Skeletal muscle tissue (tissue), 4 donors: ENCODE data around the gene OR2F1. TPM values are rescaled to one million over a fixed set of nuclear protein-coding genes. Genes with fewer than 3 reads are reported as not detected.

Source experiments
- H3K27ac ChIP-seq: one replicate; pipeline ENCODE4 v1.7.0; 2013; ENCODE audit warnings: mild to moderate bottlenecking, low read depth, low read length, inconsistent platforms
- H3K27me3 ChIP-seq, 3 donors: one replicate each; pipeline ENCODE4 v1.7.0; 2013; ENCODE audit warnings: low read length in 3 of 3; ENCODE audit not compliant: control insufficient read depth in 3 of 3, insufficient read depth in 3 of 3
- H3K36me3 ChIP-seq, 3 donors: one replicate each; pipeline ENCODE4 v1.7.0; 2013; ENCODE audit warnings: low read length in 3 of 3; ENCODE audit not compliant: control insufficient read depth in 3 of 3, insufficient read depth in 3 of 3
- H3K4me1 ChIP-seq, 3 donors: one replicate each; pipeline ENCODE4 v1.7.0; 2013; ENCODE audit warnings: low read length in 3 of 3, mild to moderate bottlenecking in 3 of 3; ENCODE audit not compliant: control insufficient read depth in 3 of 3, insufficient read depth in 3 of 3
- H3K4me3 ChIP-seq, 3 donors: one replicate each; pipeline ENCODE4 v1.7.0; 2013; ENCODE audit warnings: low read length in 3 of 3
- H3K9ac ChIP-seq, 3 donors: one replicate each; pipeline ENCODE4 v1.7.0; 2013; ENCODE audit warnings: low read length in 3 of 3, mild to moderate bottlenecking in 3 of 3, moderate library complexity in 2 of 3, low read depth in 1 of 3
- H3K9me3 ChIP-seq, 3 donors: one replicate each; pipeline ENCODE4 v1.7.0; 2013; ENCODE audit warnings: low read length in 3 of 3; ENCODE audit not compliant: control insufficient read depth in 3 of 3
- total RNA-seq: library from RNA; depleted of rRNA; stranded (reverse); fragments of >200 nt; gene quantifications from one replicate; pipeline ENCODE4 v1.2.3, GENCODE V29; 2014
- donor health status: Osteomylitis.

OR2F1 gene
- total RNA-seq, 1 donor from 2014 or later = not detected

DNA sequence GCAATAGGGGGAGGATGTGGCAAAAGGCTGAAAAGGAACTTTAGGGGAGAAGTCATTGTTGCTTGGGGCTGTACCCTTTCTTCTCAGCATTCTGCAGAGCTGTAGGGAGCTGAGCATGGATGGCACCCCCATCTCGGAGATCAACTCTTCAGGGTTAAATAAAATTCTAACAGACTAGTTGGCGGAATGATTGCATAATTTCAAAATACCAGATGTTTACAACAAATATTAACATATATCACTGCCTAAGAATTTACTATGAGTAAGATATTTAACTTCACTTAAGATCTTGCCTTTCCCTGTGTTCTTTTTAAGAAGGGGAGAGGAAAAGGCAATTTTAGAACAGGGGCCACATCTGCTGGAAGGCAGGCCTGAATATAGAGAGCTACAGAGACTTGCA lies 509 bp upstream of the OR2F1 start:
- H3K27ac ChIP-seq = no peak overlapping the region
- H3K9ac ChIP-seq = no peak overlapping the region
- no peaks in the 10 kb centered on the region for H3K9me3 ChIP-seq
- no peaks in the 10 kb centered on the region for H3K27me3 ChIP-seq
- no peaks in the 10 kb centered on the region for H3K36me3 ChIP-seq
- no peak overlapping the region for H3K4me3 ChIP-seq
- no peaks in the 10 kb centered on the region for H3K4me1 ChIP-seq

DNA sequence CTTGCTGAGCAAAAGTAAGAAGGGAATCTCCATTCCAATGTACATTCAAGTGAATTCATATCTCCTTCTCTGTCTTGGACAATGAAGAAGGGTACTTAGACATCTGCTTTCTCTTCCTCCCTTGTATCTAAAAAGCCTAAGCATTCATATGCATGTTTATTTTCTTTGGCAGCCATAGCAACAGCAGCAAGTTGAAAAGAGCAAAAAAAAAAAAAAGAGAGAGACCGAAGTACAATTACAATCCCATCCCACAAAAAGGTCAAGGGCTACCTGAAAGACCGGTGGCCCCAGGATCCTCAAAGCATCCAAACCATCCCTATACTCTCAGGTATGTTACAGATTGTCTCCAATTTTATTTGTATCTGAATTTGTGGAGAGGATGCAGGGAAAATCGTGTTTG lies 4.1 kb downstream of the OR2F1 start:
- H3K9ac ChIP-seq = no peak overlapping the region

DNA sequence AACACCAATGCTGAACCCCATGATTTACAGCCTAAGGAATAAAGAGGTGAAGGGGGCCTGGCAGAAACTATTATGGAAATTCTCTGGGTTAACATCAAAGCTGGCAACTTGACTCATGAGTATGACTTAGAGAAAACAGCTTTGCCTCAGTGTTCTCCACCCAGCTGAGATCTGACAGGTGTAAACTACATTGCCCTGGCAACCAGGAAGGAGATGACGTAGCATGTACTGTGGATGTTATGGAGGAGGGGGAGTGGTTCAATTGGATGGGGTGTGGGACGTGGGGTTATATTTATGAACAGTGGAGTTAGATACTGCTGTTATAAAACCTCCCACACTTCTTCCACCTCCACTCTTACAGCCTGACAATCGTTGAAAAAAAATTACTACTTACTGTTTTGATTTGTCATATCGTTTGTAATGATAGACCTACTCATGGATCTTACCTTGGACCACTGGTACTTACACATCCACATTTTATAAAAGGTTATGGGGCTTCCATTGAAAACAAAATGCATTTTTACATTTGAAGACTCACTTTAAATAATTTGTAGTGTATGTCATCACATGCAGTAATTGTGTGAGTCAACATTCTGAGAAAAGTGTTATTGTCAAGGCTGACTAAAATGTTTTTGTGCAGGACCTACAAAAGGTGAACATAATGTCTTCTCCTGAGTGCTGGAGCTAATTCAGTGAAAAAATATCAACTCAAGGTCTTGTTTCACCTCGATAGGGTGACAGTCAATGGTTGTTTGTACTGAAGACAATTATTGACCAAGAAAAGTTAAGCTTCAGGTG lies 6.4 kb downstream of the OR2F1 start:
- Histone ChIP-seq H3K4me1 (no peaks in the 10 kb centered on the region), H3K9me3 (no peaks in the 10 kb centered on the region), H3K9ac (no peak overlapping the region), H3K36me3 (no peaks in the 10 kb centered on the region), H3K27me3 (no peaks in the 10 kb centered on the region), H3K27ac (no peak overlapping the region), H3K4me3 (no peak overlapping the region)

More for the DNA sequence above, 4.1 kb downstream of the OR2F1 start:
- H3K4me3 ChIP-seq = no peak overlapping the region
- H3K36me3 ChIP-seq = no peaks in the 10 kb centered on the region
- no peaks in the 10 kb centered on the region for H3K9me3 ChIP-seq
- no peaks in the 10 kb centered on the region for H3K4me1 ChIP-seq
- no peaks in the 10 kb centered on the region for H3K27me3 ChIP-seq
- H3K27ac ChIP-seq = no peak overlapping the region

- no peaks in the 10 kb centered on the region for H3K36me3 ChIP-seq
- no peaks in the 10 kb centered on the region for H3K4me1 ChIP-seq
- no peaks in the 10 kb centered on the region for H3K27me3 ChIP-seq
Observed at GRCh38 chr7:143965280-143965679, 10.6 kb downstream of the OR2F1 start.

GRCh38 chr7:143967398-143967797 lies 12.8 kb downstream of the OR2F1 start:
- no peaks in the 10 kb centered on the region for H3K4me1 ChIP-seq
- H3K27me3 ChIP-seq = no peaks in the 10 kb centered on the region
- H3K27ac ChIP-seq = no peak overlapping the region
- no peaks in the 10 kb centered on the region for H3K9me3 ChIP-seq
- H3K4me3 ChIP-seq = no peak overlapping the region
- no peaks in the 10 kb centered on the region for H3K36me3 ChIP-seq
- H3K9ac ChIP-seq = no peak overlapping the region

More at GRCh38 chr7:143965280-143965679, 10.6 kb downstream of the OR2F1 start:
- H3K9ac ChIP-seq = no peak overlapping the region
- no peak overlapping the region for H3K27ac ChIP-seq
- no peak overlapping the region for H3K4me3 ChIP-seq
- no peaks in the 10 kb centered on the region for H3K9me3 ChIP-seq

DNA sequence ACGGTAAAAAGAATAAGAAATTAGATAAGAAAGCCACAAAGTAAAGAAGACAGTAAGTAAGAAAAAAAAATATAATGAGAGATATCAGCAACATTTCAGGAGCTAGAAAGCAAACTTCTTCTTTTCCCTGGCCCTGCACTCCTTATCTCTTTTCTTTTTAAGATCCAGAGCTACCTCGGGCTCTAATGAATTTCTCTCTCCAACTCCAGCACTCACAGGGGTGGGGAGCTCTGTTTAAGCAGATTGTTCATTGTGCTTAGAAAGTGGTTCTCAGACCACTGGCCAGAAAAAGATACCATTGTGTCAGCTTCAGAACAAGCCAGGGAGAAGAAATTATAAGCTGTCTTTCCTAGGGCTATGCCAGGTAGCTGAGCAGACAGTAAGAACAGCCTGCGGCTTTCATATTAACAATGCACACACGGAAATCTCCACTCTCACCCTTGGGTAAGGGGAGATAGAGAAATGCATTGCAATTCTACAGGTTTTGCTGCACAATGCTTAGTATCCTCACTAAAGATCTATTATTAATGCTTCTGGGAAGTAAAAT lies 19.3 kb downstream of the OR2F1 start:
- Histone ChIP-seq H3K4me3 (no peak overlapping the region), H3K9me3 (no peaks in the 10 kb centered on the region), H3K9ac (no peak overlapping the region), H3K27ac (no peak overlapping the region), H3K4me1 (no peaks in the 10 kb centered on the region), H3K27me3 (no peaks in the 10 kb centered on the region), H3K36me3 (no peaks in the 10 kb centered on the region)

GRCh38 chr7:143974459-143974858 lies 19.8 kb downstream of the OR2F1 start:
- Histone ChIP-seq H3K4me3 (no peak overlapping the region), H3K4me1 (no peaks in the 10 kb centered on the region), H3K27me3 (no peaks in the 10 kb centered on the region), H3K9me3 (no peaks in the 10 kb centered on the region), H3K36me3 (no peaks in the 10 kb centered on the region), H3K9ac (no peak overlapping the region), H3K27ac (no peak overlapping the region)

DNA sequence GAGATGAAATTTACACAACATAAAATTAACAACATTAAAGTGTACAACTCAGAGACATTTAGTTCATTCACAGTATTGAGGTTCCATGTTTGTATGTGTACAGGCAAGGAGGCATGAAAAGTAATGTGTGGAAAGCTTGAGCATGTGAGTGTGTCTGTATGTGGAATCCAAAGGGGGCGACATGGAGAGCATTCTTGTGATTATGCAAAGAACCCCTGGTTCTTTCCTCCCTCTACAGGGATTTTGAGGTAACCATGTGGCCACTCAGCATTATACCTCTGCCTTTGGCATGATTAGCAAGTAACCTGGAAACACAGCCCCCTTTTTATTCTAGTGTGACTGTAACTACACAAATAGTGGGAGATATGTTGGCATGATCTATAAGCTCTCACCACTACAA lies 21.0 kb downstream of the OR2F1 start:
- Histone ChIP-seq H3K27me3 (no peaks in the 10 kb centered on the region), H3K9ac (no peak overlapping the region), H3K27ac (no peak overlapping the region), H3K9me3 (no peaks in the 10 kb centered on the region), H3K4me1 (no peaks in the 10 kb centered on the region), H3K4me3 (no peak overlapping the region), H3K36me3 (no peaks in the 10 kb centered on the region)

- no peaks in the 10 kb centered on the region for H3K27me3 ChIP-seq
- no peaks in the 10 kb centered on the region for H3K36me3 ChIP-seq
- H3K4me1 ChIP-seq = no peaks in the 10 kb centered on the region
- H3K27ac ChIP-seq = no peak overlapping the region
- no peak overlapping the region for H3K4me3 ChIP-seq
- no peak overlapping the region for H3K9ac ChIP-seq
- no peaks in the 10 kb centered on the region for H3K9me3 ChIP-seq
Observed at GRCh38 chr7:143978585-143978984, 23.9 kb downstream of the OR2F1 start.

DNA sequence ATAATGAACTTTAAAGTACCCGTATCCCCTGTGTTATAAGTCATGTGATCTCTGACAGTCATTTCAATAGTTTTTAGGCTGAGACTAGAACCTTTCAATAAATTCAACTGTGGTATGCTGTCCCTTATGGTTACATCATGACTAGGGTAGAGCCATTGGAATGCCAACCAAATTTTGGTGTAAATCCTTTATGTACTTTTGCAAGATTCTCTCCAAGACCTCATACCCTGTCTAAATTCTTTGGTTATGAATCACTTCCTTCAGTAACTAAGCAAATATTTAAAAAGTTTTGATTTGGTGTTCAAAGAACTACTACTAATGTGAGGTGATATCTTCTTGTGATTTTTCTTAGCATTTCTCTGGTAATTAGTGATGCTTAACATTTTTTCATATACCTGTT lies 24.7 kb downstream of the OR2F1 start:
- no peak overlapping the region for H3K4me3 ChIP-seq
- H3K9me3 ChIP-seq = no peaks in the 10 kb centered on the region
- no peaks in the 10 kb centered on the region for H3K27me3 ChIP-seq
- no peak overlapping the region for H3K9ac ChIP-seq
- no peaks in the 10 kb centered on the region for H3K4me1 ChIP-seq
- no peak overlapping the region for H3K27ac ChIP-seq
- H3K36me3 ChIP-seq = no peaks in the 10 kb centered on the region
